HG02678 (cell line): Measurements from ENCODE around the gene XCL2.
"Not testable (repeated sequence)": the region's sequence is repeated elsewhere in the genome, so short reads cannot be mapped to it uniquely, and the experiment has no call there.

Experiments
- ATAC-seq: cut with Tn5 transposase; IDR thresholded peaks from one replicate; pipeline ENCODE4 v1.9.1; 2021; ENCODE audit warnings: mild to moderate bottlenecking, moderate library complexity; ENCODE audit not compliant: unreplicated experiment

Gene XCL2

DNA sequence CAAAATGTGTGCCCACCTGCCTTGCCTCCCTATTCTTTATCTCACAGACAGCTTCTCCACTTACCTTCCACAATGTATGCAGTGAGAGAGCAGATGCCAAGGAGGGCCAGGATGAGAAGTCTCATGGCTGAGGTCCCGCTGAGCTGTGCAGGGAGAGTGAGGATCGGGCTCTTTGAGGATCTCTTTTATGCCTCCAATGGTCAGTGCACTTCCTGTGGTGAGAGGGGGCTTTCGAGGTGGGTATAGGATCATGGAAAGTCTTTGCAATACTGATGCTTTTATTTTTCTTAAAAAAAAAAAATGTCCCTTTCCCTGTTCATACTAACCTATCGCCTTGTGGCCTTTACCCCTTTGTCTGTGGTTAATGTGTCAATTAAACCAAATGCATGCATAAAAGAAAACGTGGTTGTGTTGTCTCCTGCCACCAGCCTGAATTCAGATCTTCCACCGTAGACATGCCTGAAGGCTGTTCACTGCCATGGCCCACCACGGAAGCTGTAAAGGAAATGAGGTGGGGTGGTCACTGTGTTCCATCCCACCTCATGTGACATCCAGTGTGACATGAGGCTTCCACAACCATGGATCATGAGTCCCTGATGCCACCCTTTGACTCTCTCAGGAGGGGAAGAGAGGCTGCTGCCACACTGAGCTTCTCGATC, at the start of gene XCL2:
Gene XCL2 (minus strand): TSS at position 158 of the 659 bp plus-strand sequence. CDS start 33 bp downstream, at position 125.
- ATAC-seq = not testable (repeated sequence)

GRCh38 chr1:168591641-168592250, 47.9 kb upstream of the XCL2 start:
- ATAC-seq = no peak

- ATAC-seq = no peak
Measured at GRCh38 chr1:168591066-168591465, 47.3 kb upstream of the XCL2 start.

DNA sequence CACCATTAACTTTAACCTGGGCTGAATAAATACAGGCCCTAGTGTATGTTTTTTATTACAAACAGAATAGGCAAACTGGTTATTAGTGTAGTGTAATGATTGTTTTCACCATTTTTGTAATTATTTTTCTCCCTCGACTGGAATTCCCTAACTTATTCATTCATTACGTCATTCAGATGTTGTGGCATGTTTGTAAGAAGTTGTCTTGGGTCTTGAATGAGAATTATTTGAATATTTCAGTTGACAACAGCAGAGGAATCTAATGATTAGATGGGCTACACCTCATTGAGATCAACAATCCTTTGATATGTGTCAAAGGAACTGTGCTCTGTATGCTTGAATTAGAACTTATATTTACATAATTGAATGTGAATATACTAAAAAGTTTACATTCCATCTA, 45.4 kb upstream of the XCL2 start:
- no peak for ATAC-seq

DNA sequence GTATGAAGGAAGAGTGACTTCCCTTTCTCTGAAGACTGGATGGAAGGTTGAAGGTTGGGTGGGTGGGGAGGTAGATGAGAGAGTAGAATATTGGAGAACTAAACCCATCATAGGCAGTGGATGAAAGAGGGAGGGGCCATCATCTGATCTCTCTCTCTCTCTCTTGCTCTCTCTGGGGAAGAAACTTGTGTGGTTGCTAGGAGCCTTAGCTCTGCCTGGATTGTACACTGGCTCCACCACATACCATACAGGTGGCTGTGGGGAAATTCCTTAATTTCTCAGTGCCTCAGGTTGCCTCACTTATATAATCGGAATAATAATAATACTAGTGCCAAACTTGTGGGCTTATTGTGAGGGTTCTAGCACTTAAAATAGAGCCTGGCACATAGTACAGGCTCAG, 42.1 kb upstream of the XCL2 start:
- ATAC-seq = no peak

GRCh38 chr1:168585191-168585590, 41.4 kb upstream of the XCL2 start:
- no peak for ATAC-seq

- ATAC-seq = no peak
Measured at GRCh38 chr1:168583571-168583970, 39.8 kb upstream of the XCL2 start.

DNA sequence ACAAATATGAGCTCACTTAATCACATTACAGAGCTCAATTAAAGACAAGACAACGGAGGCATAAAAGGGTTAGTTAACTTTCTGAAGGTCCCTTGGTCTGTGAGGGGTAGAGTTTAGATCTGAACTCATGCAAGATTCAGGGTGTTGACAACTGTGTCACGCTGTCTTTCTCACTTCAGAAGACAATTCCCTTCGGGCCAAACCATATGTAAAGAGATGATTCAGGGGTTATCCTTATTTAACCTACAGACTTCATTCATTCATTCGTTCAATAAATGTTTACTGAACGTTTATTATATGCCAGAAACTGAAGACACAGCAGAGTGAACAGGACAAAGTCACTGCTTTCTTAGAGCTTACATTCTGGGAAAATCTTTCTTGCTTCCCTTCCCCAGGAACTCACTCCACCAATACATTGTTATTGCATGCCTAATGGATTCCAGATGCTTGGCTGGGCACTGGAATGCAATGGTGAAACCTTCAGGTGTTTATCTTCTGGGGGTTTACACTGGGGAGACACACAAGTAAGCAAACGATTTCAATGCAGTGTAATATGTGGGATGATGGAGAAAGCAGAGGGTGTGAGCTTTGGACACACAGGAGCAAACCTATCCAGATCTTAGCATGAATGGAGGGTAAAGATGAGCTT, 39.0 kb upstream of the XCL2 start:
- no peak for ATAC-seq

DNA sequence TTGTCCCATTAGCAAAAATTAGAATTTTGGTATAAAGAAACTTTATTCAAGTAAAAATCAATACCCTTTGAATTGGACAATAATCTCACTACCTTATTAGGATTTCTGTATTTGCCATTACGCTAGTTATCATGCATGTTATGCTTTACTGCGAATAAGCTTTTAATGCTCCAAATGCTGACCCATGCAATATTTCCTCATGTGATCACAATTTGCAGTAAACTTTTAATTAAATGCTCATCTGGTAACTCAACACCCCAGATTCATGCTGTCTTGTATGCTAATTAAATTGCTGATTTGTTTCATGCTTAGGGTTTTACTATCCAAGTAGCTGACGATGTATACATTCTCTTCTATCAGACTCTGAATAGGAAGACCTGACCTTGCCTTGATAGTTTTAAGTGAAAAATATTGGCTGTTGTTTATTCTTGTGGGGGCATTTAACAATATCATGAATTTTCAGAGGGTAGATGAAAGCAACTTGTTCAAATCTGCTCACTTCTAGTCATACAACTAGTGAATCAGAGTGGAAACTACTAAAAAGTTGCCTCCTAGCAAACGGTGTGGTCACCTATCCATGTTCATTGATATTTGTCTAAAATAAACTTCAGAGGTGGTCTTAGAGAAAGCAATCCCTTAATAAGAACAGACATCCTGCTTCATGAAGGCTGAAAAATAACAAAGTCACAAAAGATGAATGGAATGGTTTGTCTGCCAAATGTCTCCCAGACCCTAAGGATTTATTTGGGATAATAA, 38.2 kb upstream of the XCL2 start:
- no peak for ATAC-seq

DNA sequence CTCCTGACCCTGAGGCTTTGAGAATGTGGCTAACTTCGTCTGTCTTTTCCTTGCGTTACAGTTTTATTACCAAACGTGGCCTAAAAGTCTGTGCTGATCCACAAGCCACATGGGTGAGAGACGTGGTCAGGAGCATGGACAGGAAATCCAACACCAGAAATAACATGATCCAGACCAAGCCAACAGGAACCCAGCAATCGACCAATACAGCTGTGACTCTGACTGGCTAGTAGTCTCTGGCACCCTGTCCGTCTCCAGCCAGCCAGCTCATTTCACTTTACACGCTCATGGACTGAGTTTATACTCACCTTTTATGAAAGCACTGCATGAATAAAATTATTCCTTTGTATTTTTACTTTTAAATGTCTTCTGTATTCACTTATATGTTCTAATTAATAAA, 37.2 kb upstream of the XCL2 start:
- ATAC-seq = not testable (repeated sequence)

DNA sequence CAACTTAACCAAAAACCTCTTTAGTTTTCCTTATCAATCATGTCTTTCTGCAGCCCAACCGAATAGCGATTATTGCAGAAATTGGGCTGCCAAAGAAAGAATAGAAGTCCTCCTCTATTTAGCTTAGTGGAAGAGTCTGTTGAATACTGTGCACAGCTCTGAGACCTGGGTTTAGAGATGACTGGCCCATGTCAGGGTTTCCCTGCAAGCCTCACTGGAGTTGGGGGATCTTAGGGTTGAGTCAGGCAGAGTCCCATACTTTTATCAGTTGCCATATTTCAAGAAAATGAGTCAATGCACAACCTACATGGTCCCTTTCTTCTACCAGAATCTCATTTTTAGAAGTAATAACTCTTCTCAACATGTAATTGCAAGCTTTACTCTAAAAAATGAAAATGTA, 36.5 kb upstream of the XCL2 start:
- ATAC-seq = not testable (repeated sequence)

GRCh38 chr1:168578531-168579185, 34.9 kb upstream of the XCL2 start:
- not testable (repeated sequence) for ATAC-seq

DNA sequence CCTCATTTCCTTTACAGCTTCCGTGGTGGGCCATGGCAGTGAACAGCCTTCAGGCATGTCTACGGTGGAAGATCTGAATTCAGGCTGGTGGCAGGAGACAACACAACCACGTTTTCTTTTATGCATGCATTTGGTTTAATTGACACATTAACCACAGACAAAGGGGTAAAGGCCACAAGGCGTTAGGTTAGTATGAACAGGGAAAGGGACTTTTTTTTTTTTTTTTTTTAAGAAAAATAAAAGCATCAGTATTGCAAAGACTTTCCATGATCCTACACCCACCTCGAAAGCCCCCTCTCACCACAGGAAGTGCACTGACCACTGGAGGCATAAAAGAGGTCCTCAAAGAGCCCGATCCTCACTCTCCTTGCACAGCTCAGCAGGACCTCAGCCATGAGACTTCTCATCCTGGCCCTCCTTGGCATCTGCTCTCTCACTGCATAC, 32.5 kb upstream of the XCL2 start, which contains the start of gene XCL1:
Gene XCL1 (plus strand): TSS at position 361 of the 444 bp plus-strand sequence. CDS start 33 bp downstream, at position 394.
- not testable (repeated sequence) for ATAC-seq

- ATAC-seq = not testable (repeated sequence)
Measured at GRCh38 chr1:168574234-168574633, 30.4 kb upstream of the XCL2 start.

DNA sequence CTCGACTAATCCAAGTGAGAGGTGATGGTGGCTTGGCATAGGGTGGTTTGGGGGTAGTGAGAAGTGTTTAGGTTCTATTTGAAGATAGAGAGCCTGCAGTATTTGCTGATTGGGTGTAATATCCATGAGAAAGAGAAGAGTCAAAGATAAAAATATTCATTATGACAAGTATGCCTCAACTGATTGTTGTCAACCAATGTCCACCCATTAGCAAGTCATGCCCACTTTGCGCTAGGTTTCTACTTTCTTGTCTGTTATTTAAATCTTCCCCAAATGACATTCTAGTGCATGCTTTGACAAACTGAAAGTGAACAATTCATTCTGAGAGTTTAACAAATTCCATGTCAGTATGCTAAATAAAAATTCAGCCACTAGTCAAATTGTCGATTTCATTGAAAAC, 28.8 kb upstream of the XCL2 start:
- no peak for ATAC-seq

- ATAC-seq = no peak
Measured at GRCh38 chr1:168570652-168571051, 26.9 kb upstream of the XCL2 start.

DNA sequence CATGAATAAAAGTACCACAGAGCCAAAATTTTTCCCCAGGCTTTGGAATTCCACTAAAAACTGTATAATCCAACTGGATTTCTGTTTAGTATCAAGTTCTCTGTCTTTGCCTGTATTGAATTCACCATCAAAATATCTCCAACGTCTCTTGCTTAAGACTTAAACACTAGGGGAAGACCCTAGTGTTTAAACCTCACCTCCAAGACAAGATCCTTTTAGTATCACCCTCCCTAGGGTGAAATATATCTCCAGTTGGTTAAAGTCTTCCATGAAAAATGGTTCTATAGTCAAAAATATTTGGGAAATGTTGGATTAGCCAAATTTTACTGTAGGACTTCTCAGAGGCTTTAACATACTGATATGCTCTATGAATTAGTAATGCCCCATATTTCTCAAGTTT, 24.5 kb upstream of the XCL2 start:
- no peak for ATAC-seq

DNA sequence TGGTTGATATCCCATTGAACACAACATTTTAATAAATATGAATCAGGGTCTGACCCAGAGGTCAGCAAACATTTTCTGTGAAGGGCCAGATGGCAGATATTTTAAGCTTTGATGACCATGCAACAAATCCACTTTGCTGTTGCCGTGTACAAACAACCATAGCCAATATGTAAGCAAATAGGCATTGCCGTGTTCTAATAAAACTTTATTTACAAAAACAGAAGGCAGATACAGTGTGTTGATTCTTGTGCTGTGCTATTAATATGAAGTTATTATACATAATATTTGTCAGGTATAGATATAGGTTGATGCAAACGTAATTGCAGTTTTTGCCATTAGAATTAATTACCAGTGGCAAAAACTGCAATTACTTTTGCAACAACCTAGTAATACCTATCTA, 23.8 kb upstream of the XCL2 start:
- no peak for ATAC-seq

- no peak for ATAC-seq
Measured at GRCh38 chr1:168567007-168567406, 23.2 kb upstream of the XCL2 start.

- no peak for ATAC-seq
Measured at GRCh38 chr1:168565825-168566224, 22.0 kb upstream of the XCL2 start.

- ATAC-seq = no peak
Measured at GRCh38 chr1:168561989-168562388, 18.2 kb upstream of the XCL2 start.
